Transverse colon (tissue), 4 donors: Measurements from ENCODE around the gene FIGN.

Experiments
- POLR2AphosphoS5 ChIP-seq, 3 donors: sonication (generic); formaldehyde crosslinking; IDR thresholded peaks; one replicate each; pipeline ENCODE4 v1.6.1; 2016; ENCODE audit warnings: antibody characterized with exemption in 3 of 3
- TF ChIP-seq, protein P1 (sequence below), 5 experiments: fragments of 200-600 bp in 3 of 5; fragments of 450-650 bp in 2 of 5; sonication (generic) in 3 of 5; IDR thresholded peaks; 1 replicate in 2 of 5; 2 replicates in 3 of 5; pipeline ENCODE4 v1.5.1; 2016 to 2017; ENCODE audit warnings: antibody characterized with exemption in 5 of 5, inconsistent platforms in 3 of 5, mild to moderate bottlenecking in 2 of 5, moderate library complexity in 1 of 5

GRCh38 chr2:163730556-163730955 lies 5.3 kb downstream of the FIGN start:
- TF ChIP-seq, protein P1, sequence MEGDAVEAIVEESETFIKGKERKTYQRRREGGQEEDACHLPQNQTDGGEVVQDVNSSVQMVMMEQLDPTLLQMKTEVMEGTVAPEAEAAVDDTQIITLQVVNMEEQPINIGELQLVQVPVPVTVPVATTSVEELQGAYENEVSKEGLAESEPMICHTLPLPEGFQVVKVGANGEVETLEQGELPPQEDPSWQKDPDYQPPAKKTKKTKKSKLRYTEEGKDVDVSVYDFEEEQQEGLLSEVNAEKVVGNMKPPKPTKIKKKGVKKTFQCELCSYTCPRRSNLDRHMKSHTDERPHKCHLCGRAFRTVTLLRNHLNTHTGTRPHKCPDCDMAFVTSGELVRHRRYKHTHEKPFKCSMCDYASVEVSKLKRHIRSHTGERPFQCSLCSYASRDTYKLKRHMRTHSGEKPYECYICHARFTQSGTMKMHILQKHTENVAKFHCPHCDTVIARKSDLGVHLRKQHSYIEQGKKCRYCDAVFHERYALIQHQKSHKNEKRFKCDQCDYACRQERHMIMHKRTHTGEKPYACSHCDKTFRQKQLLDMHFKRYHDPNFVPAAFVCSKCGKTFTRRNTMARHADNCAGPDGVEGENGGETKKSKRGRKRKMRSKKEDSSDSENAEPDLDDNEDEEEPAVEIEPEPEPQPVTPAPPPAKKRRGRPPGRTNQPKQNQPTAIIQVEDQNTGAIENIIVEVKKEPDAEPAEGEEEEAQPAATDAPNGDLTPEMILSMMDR (IDR thresholded peaks at IDR 0.05) = no peak
- no peak for TF ChIP-seq POLR2AphosphoS5 (IDR thresholded peaks at IDR 0.05)
